Osteoblast (primary cell): ENCODE results near the gene TPGS1. TPM values are rescaled to one million over a fixed set of nuclear protein-coding genes. Genes with fewer than 3 reads are reported as not detected.

Source experiments
- DNase-seq: peaks from one replicate; pipeline ENCODE4 v3.0.0; 2011; ENCODE audit warnings: low spot score, mixed read lengths; ENCODE audit not compliant: insufficient read length; ENCODE audit errors: missing footprints
- H2AFZ ChIP-seq: 2 replicates; pipeline ENCODE4 v1.6.0; 2011; ENCODE audit warnings: mild to moderate bottlenecking, low read length
- H3K27ac ChIP-seq: 2 replicates; pipeline ENCODE4 v1.5.1; 2011; ENCODE audit warnings: mild to moderate bottlenecking, low read depth, low read length, moderate library complexity
- H3K27me3 ChIP-seq: 2 replicates; pipeline ENCODE4 v1.6.0; 2012; ENCODE audit warnings: mild to moderate bottlenecking, control low read depth, inconsistent platforms, low read length, moderate library complexity; ENCODE audit not compliant: insufficient read depth
- H3K36me3 ChIP-seq: 2 replicates; pipeline ENCODE4 v1.5.1; 2011; ENCODE audit warnings: mild to moderate bottlenecking, low read length, control low read depth, moderate library complexity; ENCODE audit not compliant: insufficient read depth
- H3K4me1 ChIP-seq: 2 replicates; pipeline ENCODE4 v1.5.1; 2011; ENCODE audit warnings: mild to moderate bottlenecking, low read length, control low read depth, moderate library complexity; ENCODE audit not compliant: insufficient read depth
- H3K4me2 ChIP-seq: 2 replicates; pipeline ENCODE4 v1.6.0; 2011; ENCODE audit warnings: mild to moderate bottlenecking, low read length; ENCODE audit not compliant: insufficient read depth
- H3K4me3 ChIP-seq: fragments of 200-600 bp; sonication (generic); 3 replicates; pipeline ENCODE4 v1.5.1; 2012; ENCODE audit warnings: mild to moderate bottlenecking, low read length, inconsistent platforms; ENCODE audit not compliant: insufficient read depth
- H3K79me2 ChIP-seq: 2 replicates; pipeline ENCODE4 v1.6.0; 2012; ENCODE audit warnings: mild to moderate bottlenecking, low read length, control low read depth, inconsistent platforms; ENCODE audit not compliant: insufficient read depth
- H3K9me3 ChIP-seq: 2 replicates; pipeline ENCODE4 v1.5.1; 2011; ENCODE audit warnings: low read depth, low read length, control low read depth
- H4K20me1 ChIP-seq: 2 replicates; pipeline ENCODE4 v1.6.0; 2012; ENCODE audit warnings: mild to moderate bottlenecking, low read length, control low read depth; ENCODE audit not compliant: insufficient read depth
- CTCF ChIP-seq: IDR thresholded peaks from 2 replicates; pipeline ENCODE4 v1.5.1; 2011; ENCODE audit warnings: mild to moderate bottlenecking, low read depth, low read length, moderate library complexity; ENCODE audit errors: extremely low read depth
- total RNA-seq: library from RNA; depleted of rRNA; stranded (reverse); fragments of >200 nt; gene quantifications from 2 replicates; pipeline ENCODE4 v1.2.3, GENCODE V29; 2012

Gene TPGS1
- total RNA-seq, 1 donor = 47.8 TPM

DNA sequence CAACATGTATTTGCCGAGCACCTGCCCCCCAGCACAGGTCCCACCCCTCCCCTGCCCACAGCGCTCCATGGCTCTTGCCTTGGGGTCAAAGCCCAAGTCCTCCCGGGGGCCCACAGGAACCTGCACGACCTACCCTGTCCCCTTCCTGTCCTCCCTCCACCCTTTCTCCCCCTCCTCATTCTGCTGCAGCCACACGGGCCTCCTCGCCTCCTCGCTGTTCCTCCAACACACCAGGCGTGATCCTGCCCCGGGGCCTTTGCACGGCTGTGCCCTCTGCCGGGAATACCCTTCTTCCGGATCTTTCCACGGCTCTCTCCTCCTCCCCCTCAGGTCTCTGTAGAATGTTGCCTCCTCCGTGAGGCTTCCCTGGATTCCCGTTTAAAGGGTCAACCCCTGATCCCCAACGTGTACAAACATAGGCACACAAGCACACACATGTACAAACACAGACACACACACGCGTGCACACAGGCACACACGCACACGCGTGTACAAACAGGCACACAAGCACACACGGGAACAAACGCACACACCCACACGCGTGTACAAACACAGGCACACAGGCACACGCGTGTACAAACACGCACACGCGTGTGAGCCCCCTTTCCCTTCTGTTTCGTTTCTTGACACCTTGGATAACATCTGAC lies 8.2 kb upstream of the TPGS1 start:
- Histone ChIP-seq H3K4me2 (no peak overlapping the region), H2AFZ (no peak overlapping the region), H4K20me1 (no peaks in the 10 kb centered on the region), H3K9me3 (no peaks in the 10 kb centered on the region), H3K36me3 (no peaks in the 10 kb centered on the region), H3K4me1 (no peaks in the 10 kb centered on the region), H3K27me3 (peaks cover 21% of the 10 kb centered on the region), H3K4me3 (no peak overlapping the region), H3K27ac (no peak overlapping the region), H3K79me2 (no peaks in the 10 kb centered on the region)
- DNase-seq = peak; percentile 76
- no peak for TF ChIP-seq CTCF

- Histone ChIP-seq H3K27ac (no peak overlapping the region), H3K4me1 (peaks cover 4% of the 10 kb centered on the region), H3K9me3 (no peaks in the 10 kb centered on the region), H3K4me3 (no peak overlapping the region), H3K36me3 (no peaks in the 10 kb centered on the region), H3K79me2 (no peaks in the 10 kb centered on the region), H4K20me1 (no peaks in the 10 kb centered on the region), H2AFZ (no peak overlapping the region), H3K4me2 (no peak overlapping the region), H3K27me3 (peaks cover 21% of the 10 kb centered on the region)
- no peak for TF ChIP-seq CTCF
- DNase-seq = peak; percentile 67
These were observed 5.7 kb upstream of the TPGS1 start for GRCh38 chr19:501646-502045.

GRCh38 chr19:504616-505015 lies 2.7 kb upstream of the TPGS1 start:
- H3K4me3 ChIP-seq = no peak overlapping the region
- peaks cover 4% of the 10 kb centered on the region for H3K27me3 ChIP-seq
- no peak for TF ChIP-seq CTCF
- H3K4me1 ChIP-seq = peaks cover 13% of the 10 kb centered on the region
- no peaks in the 10 kb centered on the region for H3K36me3 ChIP-seq
- no peak overlapping the region for H2AFZ ChIP-seq
- H3K9me3 ChIP-seq = no peaks in the 10 kb centered on the region
- peaks cover 16% of the 10 kb centered on the region for H3K79me2 ChIP-seq
- H3K27ac ChIP-seq = no peak overlapping the region
- no peak overlapping the region for H3K4me2 ChIP-seq
- H4K20me1 ChIP-seq = peaks cover 5% of the 10 kb centered on the region
- DNase-seq = peak; percentile 66

DNA sequence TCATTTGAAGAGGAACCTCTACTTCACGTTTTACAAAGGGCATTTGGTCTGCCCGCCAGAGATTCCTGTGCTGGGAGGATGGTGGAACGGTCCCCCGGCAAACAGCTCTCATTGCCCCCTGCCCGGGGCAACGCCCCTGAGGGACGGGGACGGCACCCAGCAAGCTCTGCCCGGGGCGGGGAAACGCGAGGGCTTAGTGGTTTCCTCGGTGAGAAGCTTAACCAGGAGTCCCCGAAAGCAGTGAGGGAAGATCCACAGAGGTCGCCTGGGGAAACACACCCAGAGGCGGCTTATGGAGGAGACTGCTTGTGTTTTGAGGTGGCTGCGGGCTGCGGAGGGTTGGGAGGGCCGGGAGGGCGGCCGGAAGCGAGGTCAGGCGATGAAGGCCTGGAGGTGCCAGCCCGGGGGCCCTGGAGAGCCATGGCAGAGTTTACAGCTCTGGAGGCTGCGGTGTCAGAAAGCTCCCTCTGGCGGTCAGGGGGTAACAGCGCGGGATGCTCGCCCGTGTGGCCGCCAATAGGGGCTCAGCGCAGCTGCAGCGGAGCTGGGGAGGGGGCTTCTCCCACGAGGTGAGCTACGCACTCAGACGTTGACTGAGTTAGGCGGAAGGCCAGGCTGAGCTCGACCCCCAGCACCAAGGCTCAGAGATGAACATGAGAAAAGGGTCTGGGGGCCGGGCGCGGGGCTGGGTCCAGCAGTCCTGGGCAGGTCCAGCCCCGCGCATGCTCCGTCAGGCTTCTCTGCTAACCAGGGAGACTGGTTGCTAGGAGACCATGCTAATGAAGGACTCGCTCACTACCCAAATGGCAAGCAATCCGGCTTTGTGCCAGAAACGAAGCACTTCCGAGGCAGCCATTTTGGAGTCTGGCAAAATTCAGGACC lies 652 bp upstream of the TPGS1 start:
- no peaks in the 10 kb centered on the region for H3K36me3 ChIP-seq
- TF ChIP-seq CTCF = peak; percentile 92

More for the DNA sequence above, 652 bp upstream of the TPGS1 start:
- Histone ChIP-seq H3K4me1 (peaks cover 13% of the 10 kb centered on the region), H3K9me3 (no peaks in the 10 kb centered on the region), H4K20me1 (peaks cover 5% of the 10 kb centered on the region), H3K79me2 (peaks cover 16% of the 10 kb centered on the region), H3K4me2 (peak overlapping the region; percentile 98), H2AFZ (peak overlapping the region; percentile 90), H3K27me3 (no peaks in the 10 kb centered on the region), H3K4me3 (peak overlapping the region; percentile 99), H3K27ac (peak overlapping the region; percentile 97)
- DNase-seq = peak; percentile 100
